Omental fat pad (tissue), 4 donors: ENCODE results near the gene SYNGR2. TPM values are rescaled to one million over a fixed set of nuclear protein-coding genes. Genes with fewer than 3 reads are reported as not detected.

Experiments used
- ATAC-seq: fragments of 150-250 bp; one replicate; pipeline ENCODE4 v1.9.1; 2016; ENCODE audit warnings: mild to moderate bottlenecking, moderate library complexity; ENCODE audit not compliant: low FRiP score
- DNase-seq: peaks from one replicate; pipeline ENCODE4 v3.0.0-alpha.2; 2019; ENCODE audit warnings: low spot score
- total RNA-seq, 4 donors: library from RNA; depleted of rRNA; stranded (reverse); fragments of >200 nt; gene quantifications; one replicate each; pipeline ENCODE4 v1.1.0, GENCODE V29; 2016
- TF ChIP-seq, protein P1 (sequence below), 3 donors: fragments of 450-650 bp; IDR thresholded peaks; one replicate each; pipeline ENCODE4 v1.5.1; 2016 to 2017; ENCODE audit warnings: antibody characterized with exemption in 3 of 3, mild to moderate bottlenecking in 3 of 3, moderate library complexity in 2 of 3

SYNGR2 gene
- total RNA-seq, 4 donors from 2014 or later: 24.3 to 80.6 (median 52.4) TPM

DNA sequence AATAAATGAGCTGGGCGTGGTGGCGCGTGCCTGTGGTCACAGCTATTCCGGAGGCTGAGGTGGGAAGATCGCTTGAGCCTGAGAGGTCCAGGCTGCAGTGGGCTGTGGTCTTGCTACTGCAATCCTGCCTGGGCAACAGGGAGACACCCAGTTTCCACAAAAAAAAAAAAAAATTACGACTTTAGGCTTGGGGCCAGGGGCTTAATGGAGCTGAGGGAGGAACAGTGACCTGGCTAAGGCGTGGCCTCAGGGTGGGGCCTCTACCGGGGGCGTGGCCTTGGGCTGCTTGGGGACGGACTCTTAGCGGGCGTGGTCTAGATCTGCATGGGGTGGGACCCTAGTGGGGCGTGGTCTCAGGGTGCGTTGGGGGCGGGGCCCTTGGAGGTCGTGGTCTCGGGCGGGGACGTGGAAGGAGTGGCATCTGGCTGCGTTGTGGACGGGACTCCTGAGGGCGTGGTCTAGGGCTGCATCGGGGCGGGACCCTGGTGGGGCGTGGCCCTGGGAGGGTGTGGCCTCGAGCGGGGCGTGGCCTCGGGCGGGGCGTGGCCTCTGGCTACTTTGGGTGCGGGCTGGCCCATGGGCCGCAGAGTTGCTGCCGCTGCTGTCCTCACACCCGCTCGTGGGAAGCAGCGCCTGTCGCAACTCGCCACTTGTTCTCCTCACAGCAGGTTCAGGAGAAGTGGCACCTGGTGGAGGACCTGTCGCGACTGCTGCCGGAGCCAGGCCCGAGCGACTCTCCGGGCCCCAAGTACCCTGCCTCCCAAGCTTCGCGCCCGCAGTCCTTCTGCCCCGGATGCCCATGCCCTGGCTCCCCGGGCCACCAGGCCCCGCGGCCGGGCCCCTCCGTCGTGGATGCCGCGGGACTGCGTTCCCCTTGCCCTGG is 28.0 kb upstream of the SYNGR2 start:
- TF ChIP-seq, protein P1, sequence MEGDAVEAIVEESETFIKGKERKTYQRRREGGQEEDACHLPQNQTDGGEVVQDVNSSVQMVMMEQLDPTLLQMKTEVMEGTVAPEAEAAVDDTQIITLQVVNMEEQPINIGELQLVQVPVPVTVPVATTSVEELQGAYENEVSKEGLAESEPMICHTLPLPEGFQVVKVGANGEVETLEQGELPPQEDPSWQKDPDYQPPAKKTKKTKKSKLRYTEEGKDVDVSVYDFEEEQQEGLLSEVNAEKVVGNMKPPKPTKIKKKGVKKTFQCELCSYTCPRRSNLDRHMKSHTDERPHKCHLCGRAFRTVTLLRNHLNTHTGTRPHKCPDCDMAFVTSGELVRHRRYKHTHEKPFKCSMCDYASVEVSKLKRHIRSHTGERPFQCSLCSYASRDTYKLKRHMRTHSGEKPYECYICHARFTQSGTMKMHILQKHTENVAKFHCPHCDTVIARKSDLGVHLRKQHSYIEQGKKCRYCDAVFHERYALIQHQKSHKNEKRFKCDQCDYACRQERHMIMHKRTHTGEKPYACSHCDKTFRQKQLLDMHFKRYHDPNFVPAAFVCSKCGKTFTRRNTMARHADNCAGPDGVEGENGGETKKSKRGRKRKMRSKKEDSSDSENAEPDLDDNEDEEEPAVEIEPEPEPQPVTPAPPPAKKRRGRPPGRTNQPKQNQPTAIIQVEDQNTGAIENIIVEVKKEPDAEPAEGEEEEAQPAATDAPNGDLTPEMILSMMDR (IDR thresholded peaks at IDR 0.05): no peak
- ATAC-seq (peak; percentile 79), DNase-seq (peak; percentile 73)

- no peak for DNase-seq
- no peak for ATAC-seq
- TF ChIP-seq, protein P1 (IDR thresholded peaks at IDR 0.05): no peak
Measured at GRCh38 chr17:78141437-78142118, 26.8 kb upstream of the SYNGR2 start.

DNA sequence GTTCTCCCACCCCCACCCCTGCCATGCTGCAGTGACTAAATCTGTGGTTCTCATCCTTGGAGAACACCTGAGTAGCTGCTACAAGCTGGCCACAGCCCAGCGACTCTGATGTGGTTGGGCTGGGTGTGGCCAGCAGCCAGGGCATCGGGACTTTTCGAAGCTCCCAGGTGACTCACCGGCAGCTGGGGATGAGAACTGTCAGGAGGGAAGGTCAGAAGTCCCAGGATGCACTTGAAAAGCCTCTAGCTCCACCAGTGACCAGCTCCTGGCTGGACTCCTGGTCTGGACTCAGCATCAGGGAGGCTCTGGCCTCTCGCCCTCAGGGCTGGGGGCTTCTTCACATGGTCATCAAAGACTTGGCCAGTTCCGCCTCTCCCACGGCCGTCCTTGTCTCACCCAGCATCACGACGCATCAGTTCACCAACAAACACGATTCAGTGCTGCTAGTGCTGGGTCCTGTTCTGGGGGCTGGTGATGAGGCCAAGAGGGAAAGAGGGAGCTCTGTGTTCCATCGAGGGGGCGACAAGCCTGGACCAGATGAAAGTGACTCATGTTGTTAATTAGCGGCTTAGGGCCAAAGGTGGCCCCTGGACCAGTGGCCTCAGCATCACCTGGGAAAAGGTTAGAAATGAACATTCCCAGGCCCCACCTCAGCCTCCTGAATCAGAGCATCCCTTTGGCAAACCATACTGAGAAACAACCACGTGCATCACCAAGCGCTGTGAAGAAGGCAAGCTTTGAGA is 26.1 kb upstream of the SYNGR2 start:
- DNase-seq (no peak), ATAC-seq (no peak)
- TF ChIP-seq, protein P1 (IDR thresholded peaks at IDR 0.05): no peak

DNA sequence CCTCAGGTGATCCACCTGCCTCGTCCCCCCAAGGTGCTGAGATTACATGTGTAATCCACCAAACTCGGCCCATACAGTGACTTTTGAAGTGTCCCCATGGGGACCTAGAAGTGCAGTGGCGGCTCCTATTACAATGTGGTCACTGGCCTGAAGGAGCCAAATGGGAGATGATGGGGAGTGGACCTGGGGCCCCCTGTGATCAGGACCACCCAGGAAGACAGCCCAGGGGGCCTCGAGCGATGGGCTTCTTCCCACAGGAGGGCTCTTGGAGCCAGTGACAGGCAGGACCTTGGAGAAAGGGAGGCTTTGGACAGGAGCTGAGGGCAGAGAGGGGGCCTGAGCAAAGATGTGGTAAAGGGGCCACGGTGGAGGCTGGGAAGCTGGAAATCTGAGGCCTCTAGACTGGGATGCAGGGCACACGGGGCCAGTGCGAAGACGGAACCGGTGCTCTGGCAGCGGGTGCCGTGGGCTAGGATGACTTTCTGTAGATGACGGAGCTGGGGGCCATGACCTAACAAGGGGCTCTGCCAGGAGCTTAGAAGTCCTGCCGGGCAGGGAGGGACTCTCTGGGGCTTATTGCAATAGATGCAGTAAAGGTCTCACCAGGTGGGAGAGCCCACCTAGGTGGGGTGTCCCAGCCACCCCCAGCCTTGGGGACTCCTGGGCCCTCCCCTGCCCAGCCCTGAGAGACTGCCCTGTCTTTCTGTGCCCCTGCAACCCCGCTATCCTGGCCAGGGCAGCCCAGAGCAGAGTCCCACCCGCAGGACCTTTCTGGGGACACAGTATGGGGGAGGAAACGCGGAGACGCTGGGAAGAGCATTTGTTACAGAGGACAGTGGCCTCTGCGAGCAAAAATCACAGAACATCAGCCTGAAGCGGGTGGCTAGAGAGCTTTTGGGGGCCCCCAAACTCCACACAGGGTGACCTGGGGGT is 24.9 kb upstream of the SYNGR2 start:
- TF ChIP-seq, protein P1 (IDR thresholded peaks at IDR 0.05): no peak
- DNase-seq: no peak
- ATAC-seq: no peak

- ATAC-seq: no peak
- no peak for DNase-seq
Measured at GRCh38 chr17:78144147-78144719, 24.1 kb upstream of the SYNGR2 start.

More at GRCh38 chr17:78144147-78144719, 24.1 kb upstream of the SYNGR2 start:
- TF ChIP-seq, protein P1 (IDR thresholded peaks at IDR 0.05): no peak
